H1 (cell line): ENCODE measurements around the gene SLC35E4. TPM values are rescaled to one million over a fixed set of nuclear protein-coding genes. Genes with fewer than 3 reads are reported as not detected.

Source experiments
- BACH1 ChIP-seq: IDR thresholded peaks from 2 replicates; pipeline ENCODE4 v1.6.1; 2012; ENCODE audit warnings: low read length, improper control_type of control experiment
- KDM4A ChIP-seq: IDR thresholded peaks from one replicate; pipeline ENCODE4 v1.7.1; 2012; ENCODE audit warnings: low read depth, mild to moderate bottlenecking, moderate library complexity, low read length, inconsistent platforms; ENCODE audit not compliant: severe bottlenecking
- KDM5A ChIP-seq: fragments of 200-600 bp; IDR thresholded peaks from 2 replicates; pipeline ENCODE4 v1.7.1; 2012; ENCODE audit warnings: mild to moderate bottlenecking, low read length, inconsistent platforms, mixed read lengths
- MAX ChIP-seq: IDR thresholded peaks from 2 replicates; pipeline ENCODE4 v1.6.1; 2012; ENCODE audit warnings: inconsistent platforms
- POLR2AphosphoS5 ChIP-seq: IDR thresholded peaks from 2 replicates; pipeline ENCODE4 v1.6.1; 2011; ENCODE audit warnings: low read depth, low read length
- POU5F1 ChIP-seq: IDR thresholded peaks from 2 replicates; pipeline ENCODE4 v1.6.1; 2011; ENCODE audit warnings: low read depth, mild to moderate bottlenecking, low read length, moderate library complexity
- YY1 ChIP-seq: IDR thresholded peaks from 2 replicates; pipeline ENCODE4 v1.6.1; 2011; ENCODE audit warnings: low read depth, mild to moderate bottlenecking, low read length
- polyA plus RNA-seq, 7 experiments: library from polyadenylated mRNA; depleted of rRNA in 3 of 7; stranded (reverse) in 5 of 7; unstranded in 2 of 7; fragments of >200 nt in 5 of 7; fragments of 200-250 nt in 2 of 7; gene quantifications; 1 replicate in 5 of 7; 2 replicates in 1 of 7; 4 replicates in 1 of 7; pipeline versions ENCODE4 v1.2.1 to v1.2.3, GENCODE V29; 2011 to 2013; ENCODE audit warnings: missing spikeins in 2 of 7, mixed read lengths in 2 of 7
- total RNA-seq: library from RNA; stranded (reverse); fragmentation: NEBNext Ultra II Directional; extraction: Animal tissue kit (Norgen Biotek cat#: 25700); gene quantifications from 2 replicates; pipeline ENCODE4 v1.2.1, GENCODE V29; 2021
- TF ChIP-seq, protein P1 (sequence below): IDR thresholded peaks from 2 replicates; pipeline ENCODE4 v1.6.1; 2011; ENCODE audit warnings: low read length, improper control_type of control experiment

The SLC35E4 gene
- total and polyA plus RNA-seq, 2 of the 8 experiments (the other 6 are each of a cell fraction or from before 2014, with no cell fraction given): 5.1 to 5.6 TPM

GRCh38 chr22:30667494-30668385 is 32.2 kb downstream of the SLC35E4 start, which contains the start of gene DUSP18 (continued):
- no peak for TF ChIP-seq MAX
- TF ChIP-seq POU5F1: no peak
- TF ChIP-seq BACH1: no peak
- no peak for TF ChIP-seq KDM5A
- TF ChIP-seq POLR2AphosphoS5: peak; percentile 65
- TF ChIP-seq YY1: peak; percentile 73
- TF ChIP-seq KDM4A: peak; percentile 95
- TF ChIP-seq, protein P1, sequence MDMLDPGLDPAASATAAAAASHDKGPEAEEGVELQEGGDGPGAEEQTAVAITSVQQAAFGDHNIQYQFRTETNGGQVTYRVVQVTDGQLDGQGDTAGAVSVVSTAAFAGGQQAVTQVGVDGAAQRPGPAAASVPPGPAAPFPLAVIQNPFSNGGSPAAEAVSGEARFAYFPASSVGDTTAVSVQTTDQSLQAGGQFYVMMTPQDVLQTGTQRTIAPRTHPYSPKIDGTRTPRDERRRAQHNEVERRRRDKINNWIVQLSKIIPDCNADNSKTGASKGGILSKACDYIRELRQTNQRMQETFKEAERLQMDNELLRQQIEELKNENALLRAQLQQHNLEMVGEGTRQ: no peak
